Ishikawa (cell line): Measurements from ENCODE around the gene USP2.

Experiments used
- CEBPB ChIP-seq: IDR thresholded peaks from 2 replicates; pipeline ENCODE4 v1.6.1; 2012
- CREB1 ChIP-seq: IDR thresholded peaks from 2 replicates; pipeline ENCODE4 v1.6.1; 2012; ENCODE audit warnings: low read depth
- EGR1 ChIP-seq: IDR thresholded peaks from 2 replicates; pipeline ENCODE4 v1.6.1; 2012
- EP300 ChIP-seq: IDR thresholded peaks from 2 replicates; pipeline ENCODE4 v1.6.1; 2012; ENCODE audit warnings: borderline replicate concordance
- FOXM1 ChIP-seq: IDR thresholded peaks from 2 replicates; pipeline ENCODE4 v1.6.1; 2012; ENCODE audit warnings: low read depth, borderline replicate concordance
- MAX ChIP-seq: IDR thresholded peaks from 2 replicates; pipeline ENCODE4 v1.6.1; 2012
- NFIC ChIP-seq: IDR thresholded peaks from 2 replicates; pipeline ENCODE4 v1.6.1; 2012
- RAD21 ChIP-seq: IDR thresholded peaks from 2 replicates; pipeline ENCODE4 v1.6.1; 2012; ENCODE audit warnings: low read depth
- REST ChIP-seq: IDR thresholded peaks from 2 replicates; pipeline ENCODE4 v1.6.1; 2012; ENCODE audit warnings: low read depth, mild to moderate bottlenecking
- TAF1 ChIP-seq: IDR thresholded peaks from 2 replicates; pipeline ENCODE4 v1.6.1; 2012; ENCODE audit warnings: low read depth, mild to moderate bottlenecking
- TCF12 ChIP-seq: IDR thresholded peaks from 2 replicates; pipeline ENCODE4 v1.6.1; 2012; ENCODE audit warnings: low read depth
- TEAD4 ChIP-seq: IDR thresholded peaks from 2 replicates; pipeline ENCODE4 v1.6.1; 2012
- YY1 ChIP-seq: IDR thresholded peaks from 2 replicates; pipeline ENCODE4 v1.6.1; 2012; ENCODE audit warnings: low read depth
- ZBTB7A ChIP-seq: IDR thresholded peaks from 2 replicates; pipeline ENCODE4 v1.6.1; 2012; ENCODE audit warnings: low read depth
- TF ChIP-seq, protein P1 (sequence below): IDR thresholded peaks from 2 replicates; pipeline ENCODE4 v1.6.1; 2012

The USP2 gene

DNA sequence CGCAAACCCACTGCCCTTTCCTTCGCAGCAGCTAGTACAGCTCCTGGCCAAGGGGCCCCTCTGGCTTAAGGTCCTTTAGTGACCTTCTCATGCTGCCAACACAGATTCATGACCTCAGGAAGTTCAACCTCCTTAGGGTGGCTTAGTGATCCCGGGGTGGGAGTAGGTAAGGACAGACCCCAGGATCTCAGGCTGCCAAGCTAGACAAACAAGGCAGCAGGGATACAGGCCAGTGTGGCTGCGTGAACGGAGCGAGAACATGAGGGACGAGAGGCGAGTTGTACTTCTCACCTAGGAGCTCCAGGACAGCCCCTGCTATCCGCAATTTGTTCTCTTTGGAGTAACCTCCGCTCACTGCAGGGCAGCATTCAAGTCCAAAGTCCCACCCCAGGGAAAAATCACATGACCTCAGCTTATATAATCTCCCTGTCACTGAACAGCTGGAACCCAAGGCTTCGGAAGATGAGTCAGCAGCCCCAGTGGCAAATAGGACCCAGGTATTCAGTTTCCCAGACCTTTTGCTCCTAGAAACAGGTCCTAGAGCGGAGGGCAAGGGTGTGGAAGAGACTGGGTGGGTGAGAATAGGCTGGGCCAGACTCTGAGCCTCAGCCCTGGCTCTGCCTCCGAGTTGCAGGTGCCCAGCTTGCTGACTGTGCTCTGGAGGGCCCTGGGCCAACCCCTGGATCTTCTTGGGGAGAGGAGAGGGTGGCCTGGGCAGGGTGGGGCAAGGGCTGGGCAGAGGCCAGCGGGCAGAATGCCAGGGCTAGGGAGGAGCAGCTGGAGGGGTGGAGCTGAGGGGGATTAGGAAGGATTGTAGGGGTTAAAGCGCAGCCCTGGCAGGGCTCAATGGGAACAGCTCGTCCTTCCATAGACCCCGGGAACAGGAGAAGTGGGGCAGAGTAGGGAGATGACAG lies 13.1 kb downstream of the USP2 start:
- TF ChIP-seq EGR1 (no peak), NFIC (peak; percentile 88)
- TF ChIP-seq, protein P1, sequence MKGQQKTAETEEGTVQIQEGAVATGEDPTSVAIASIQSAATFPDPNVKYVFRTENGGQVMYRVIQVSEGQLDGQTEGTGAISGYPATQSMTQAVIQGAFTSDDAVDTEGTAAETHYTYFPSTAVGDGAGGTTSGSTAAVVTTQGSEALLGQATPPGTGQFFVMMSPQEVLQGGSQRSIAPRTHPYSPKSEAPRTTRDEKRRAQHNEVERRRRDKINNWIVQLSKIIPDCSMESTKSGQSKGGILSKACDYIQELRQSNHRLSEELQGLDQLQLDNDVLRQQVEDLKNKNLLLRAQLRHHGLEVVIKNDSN, result peak; percentile 84

DNA sequence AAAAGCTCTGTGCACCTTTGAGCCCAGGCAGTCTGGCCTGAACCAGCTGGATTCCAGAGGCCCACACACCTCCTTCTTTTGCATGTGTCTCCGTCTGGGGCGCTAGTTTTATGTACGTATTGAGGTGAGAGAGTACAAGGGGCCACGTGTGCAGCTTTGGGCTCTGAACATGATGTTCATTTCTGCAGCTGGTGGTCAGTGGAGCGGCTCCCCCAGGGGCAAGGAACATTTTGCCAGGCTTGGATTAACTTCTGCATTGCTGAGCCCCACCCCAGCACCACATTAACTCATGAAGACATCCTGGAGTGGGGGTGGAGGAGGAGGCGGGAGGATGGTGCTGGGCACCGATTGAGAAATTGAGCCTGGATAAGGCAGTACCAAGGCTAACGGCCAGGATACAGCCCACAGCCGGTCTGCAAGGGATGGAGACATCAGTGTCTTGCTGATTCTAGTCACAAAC lies 13.8 kb downstream of the USP2 start:
- TF ChIP-seq ZBTB7A (no peak), NFIC (no peak), TCF12 (no peak), EGR1 (no peak), CEBPB (no peak), EP300 (no peak), MAX (no peak), TAF1 (no peak), CREB1 (no peak), RAD21 (no peak), REST (no peak), FOXM1 (no peak), YY1 (no peak), TEAD4 (no peak)
- TF ChIP-seq, protein P1, result no peak

GRCh38 chr11:119366690-119367620 lies 14.5 kb downstream of the USP2 start:
- no peak for TF ChIP-seq CEBPB
- TF ChIP-seq, protein P1, result no peak
- no peak for TF ChIP-seq TAF1
- no peak for TF ChIP-seq FOXM1
- TF ChIP-seq CREB1, result no peak
- TF ChIP-seq MAX, result no peak
- no peak for TF ChIP-seq ZBTB7A
- no peak for TF ChIP-seq RAD21
- TF ChIP-seq NFIC, result no peak
- TF ChIP-seq TEAD4, result no peak
- no peak for TF ChIP-seq EP300
- TF ChIP-seq YY1, result no peak
- TF ChIP-seq REST, result no peak

DNA sequence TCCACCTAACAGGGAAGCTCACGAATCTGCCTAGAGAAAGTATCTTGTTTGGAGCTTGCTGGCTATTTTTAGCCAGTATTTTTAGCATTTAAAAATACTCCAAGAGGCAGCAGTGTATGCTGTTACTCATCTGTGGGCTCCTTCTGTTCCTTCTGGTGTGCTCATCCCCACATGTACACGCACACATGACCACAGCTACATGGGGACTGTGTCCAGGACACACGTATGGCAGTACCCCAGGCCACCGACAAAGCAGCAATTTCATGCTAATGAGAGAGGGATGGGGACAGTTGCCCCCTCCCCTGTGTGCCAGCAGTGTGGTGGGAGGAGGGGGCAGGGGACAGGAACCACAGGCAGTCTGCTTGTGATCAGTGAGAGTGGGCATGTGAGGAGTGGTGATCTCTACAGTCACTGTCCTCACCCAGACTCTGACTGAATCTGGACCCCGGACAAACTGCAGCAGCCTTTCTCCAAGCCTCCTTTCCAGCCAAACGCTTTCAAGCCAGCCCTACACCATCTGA lies 16.4 kb downstream of the USP2 start:
- TF ChIP-seq YY1 (no peak), TAF1 (no peak), CEBPB (no peak), FOXM1 (no peak), CREB1 (no peak), EP300 (no peak), MAX (no peak), EGR1 (no peak), RAD21 (no peak), TEAD4 (no peak), REST (no peak), TCF12 (no peak), NFIC (no peak), ZBTB7A (no peak)
- TF ChIP-seq, protein P1, result no peak
